ENCODE data around the gene ZSCAN18.

ZSCAN18 gene

GRCh38 chr19:58107778-58108545 lies 9.9 kb upstream of the ZSCAN18 start:
- Histone ChIP-seq H3K4me3 (ENCODE audit: low read length) (no peak overlapping the region), H3K27ac (ENCODE audit: low read length) (no peak overlapping the region), H3K9me3 (ENCODE audit: control insufficient read depth, low read depth, low read length) (peaks cover 37% of the 10 kb centered on the region), H3K4me1 (ENCODE audit: control insufficient read depth, low read depth, low read length) (no peaks in the 10 kb centered on the region), H3K27me3 (ENCODE audit: control insufficient read depth, insufficient read depth, low read length) (no peaks in the 10 kb centered on the region), H3K36me3 (ENCODE audit: control insufficient read depth, low read depth, low read length) (no peaks in the 10 kb centered on the region), H3K9ac (ENCODE audit: low read length) (no peak overlapping the region)

GRCh38 chr19:58098682-58098998 lies 609 bp upstream of the ZSCAN18 start:
- Histone ChIP-seq H3K9ac (ENCODE audit: low read length) (peak overlapping the region; percentile 99), H3K4me3 (ENCODE audit: low read length) (peak overlapping the region; percentile 90), H3K27me3 (ENCODE audit: control insufficient read depth, insufficient read depth, low read length) (no peaks in the 10 kb centered on the region), H3K36me3 (ENCODE audit: control insufficient read depth, low read depth, low read length) (no peaks in the 10 kb centered on the region), H3K9me3 (ENCODE audit: control insufficient read depth, low read depth, low read length) (peaks cover 5% of the 10 kb centered on the region), H3K27ac (ENCODE audit: low read length) (peak overlapping the region; percentile 100), H3K4me1 (ENCODE audit: control insufficient read depth, low read depth, low read length) (peaks cover 11% of the 10 kb centered on the region)

GRCh38 chr19:58097349-58097748 lies 682 bp downstream of the ZSCAN18 start:
- Histone ChIP-seq H3K4me1 (ENCODE audit: control insufficient read depth, low read depth, low read length) (peaks cover 11% of the 10 kb centered on the region), H3K27me3 (ENCODE audit: control insufficient read depth, insufficient read depth, low read length) (no peaks in the 10 kb centered on the region), H3K27ac (ENCODE audit: low read length) (no peak overlapping the region), H3K9ac (ENCODE audit: low read length) (peak overlapping the region; percentile 99), H3K36me3 (ENCODE audit: control insufficient read depth, low read depth, low read length) (no peaks in the 10 kb centered on the region), H3K9me3 (ENCODE audit: control insufficient read depth, low read depth, low read length) (peaks cover 5% of the 10 kb centered on the region), H3K4me3 (ENCODE audit: low read length) (peak overlapping the region; percentile 90)

- Histone ChIP-seq H3K9ac (ENCODE audit: low read length) (peak overlapping the region; percentile 99), H3K9me3 (ENCODE audit: control insufficient read depth, low read depth, low read length) (peaks cover 5% of the 10 kb centered on the region), H3K4me3 (ENCODE audit: low read length) (peak overlapping the region; percentile 90), H3K27me3 (ENCODE audit: control insufficient read depth, insufficient read depth, low read length) (no peaks in the 10 kb centered on the region), H3K4me1 (ENCODE audit: control insufficient read depth, low read depth, low read length) (peaks cover 11% of the 10 kb centered on the region), H3K27ac (ENCODE audit: low read length) (no peak overlapping the region), H3K36me3 (ENCODE audit: control insufficient read depth, low read depth, low read length) (no peaks in the 10 kb centered on the region)
Observed at GRCh38 chr19:58096884-58097283, 1.1 kb downstream of the ZSCAN18 start.

- Histone ChIP-seq H3K9ac (ENCODE audit: low read length) (no peak overlapping the region), H3K27ac (ENCODE audit: low read length) (no peak overlapping the region), H3K9me3 (ENCODE audit: control insufficient read depth, low read depth, low read length) (peaks cover 5% of the 10 kb centered on the region)
Observed at GRCh38 chr19:58095328-58095727, 2.7 kb downstream of the ZSCAN18 start.

GRCh38 chr19:58093071-58093470 lies 5.0 kb downstream of the ZSCAN18 start:
- Histone ChIP-seq H3K36me3 (ENCODE audit: control insufficient read depth, low read depth, low read length) (peaks cover 3% of the 10 kb centered on the region), H3K4me1 (ENCODE audit: control insufficient read depth, low read depth, low read length) (peaks cover 9% of the 10 kb centered on the region), H3K27me3 (ENCODE audit: control insufficient read depth, insufficient read depth, low read length) (no peaks in the 10 kb centered on the region), H3K4me3 (ENCODE audit: low read length) (no peak overlapping the region), H3K9ac (ENCODE audit: low read length) (no peak overlapping the region), H3K27ac (ENCODE audit: low read length) (no peak overlapping the region), H3K9me3 (ENCODE audit: control insufficient read depth, low read depth, low read length) (no peaks in the 10 kb centered on the region)

More at GRCh38 chr19:58095328-58095727, 2.7 kb downstream of the ZSCAN18 start:
- H3K4me1 ChIP-seq (ENCODE audit: control insufficient read depth, low read depth, low read length): peaks cover 14% of the 10 kb centered on the region
- no peak overlapping the region for H3K4me3 ChIP-seq (ENCODE audit: low read length)
- H3K36me3 ChIP-seq (ENCODE audit: control insufficient read depth, low read depth, low read length): no peaks in the 10 kb centered on the region
- H3K27me3 ChIP-seq (ENCODE audit: control insufficient read depth, insufficient read depth, low read length): no peaks in the 10 kb centered on the region

- H3K4me1 ChIP-seq (ENCODE audit: control insufficient read depth, low read depth, low read length): peaks cover 4% of the 10 kb centered on the region
- no peak overlapping the region for H3K4me3 ChIP-seq (ENCODE audit: low read length)
- H3K27ac ChIP-seq (ENCODE audit: low read length): no peak overlapping the region
- H3K36me3 ChIP-seq (ENCODE audit: control insufficient read depth, low read depth, low read length): peaks cover 11% of the 10 kb centered on the region
- H3K9ac ChIP-seq (ENCODE audit: low read length): no peak overlapping the region
- no peaks in the 10 kb centered on the region for H3K9me3 ChIP-seq (ENCODE audit: control insufficient read depth, low read depth, low read length)
- no peaks in the 10 kb centered on the region for H3K27me3 ChIP-seq (ENCODE audit: control insufficient read depth, insufficient read depth, low read length)
Observed at GRCh38 chr19:58091251-58091995, 6.6 kb downstream of the ZSCAN18 start.

GRCh38 chr19:58089846-58090245 lies 8.2 kb downstream of the ZSCAN18 start:
- H3K36me3 ChIP-seq (ENCODE audit: control insufficient read depth, low read depth, low read length): peaks cover 19% of the 10 kb centered on the region
- no peak overlapping the region for H3K4me3 ChIP-seq (ENCODE audit: low read length)
- no peaks in the 10 kb centered on the region for H3K9me3 ChIP-seq (ENCODE audit: control insufficient read depth, low read depth, low read length)
- H3K27me3 ChIP-seq (ENCODE audit: control insufficient read depth, insufficient read depth, low read length): no peaks in the 10 kb centered on the region
- peaks cover 4% of the 10 kb centered on the region for H3K4me1 ChIP-seq (ENCODE audit: control insufficient read depth, low read depth, low read length)
- H3K9ac ChIP-seq (ENCODE audit: low read length): no peak overlapping the region
- H3K27ac ChIP-seq (ENCODE audit: low read length): no peak overlapping the region

- H3K27me3 ChIP-seq (ENCODE audit: control insufficient read depth, insufficient read depth, low read length): no peaks in the 10 kb centered on the region
Observed at GRCh38 chr19:58088521-58089052, 9.4 kb downstream of the ZSCAN18 start.

GRCh38 chr19:58086825-58087710 lies 11.0 kb downstream of the ZSCAN18 start:
- Histone ChIP-seq H3K4me1 (ENCODE audit: control insufficient read depth, low read depth, low read length) (peaks cover 4% of the 10 kb centered on the region), H3K36me3 (ENCODE audit: control insufficient read depth, low read depth, low read length) (peaks cover 19% of the 10 kb centered on the region), H3K9ac (ENCODE audit: low read length) (no peak overlapping the region), H3K27me3 (ENCODE audit: control insufficient read depth, insufficient read depth, low read length) (no peaks in the 10 kb centered on the region), H3K27ac (ENCODE audit: low read length) (no peak overlapping the region), H3K4me3 (ENCODE audit: low read length) (no peak overlapping the region), H3K9me3 (ENCODE audit: control insufficient read depth, low read depth, low read length) (no peaks in the 10 kb centered on the region)

More at GRCh38 chr19:58088521-58089052, 9.4 kb downstream of the ZSCAN18 start:
- Histone ChIP-seq H3K4me3 (ENCODE audit: low read length) (no peak overlapping the region), H3K9ac (ENCODE audit: low read length) (no peak overlapping the region), H3K9me3 (ENCODE audit: control insufficient read depth, low read depth, low read length) (no peaks in the 10 kb centered on the region), H3K27ac (ENCODE audit: low read length) (no peak overlapping the region), H3K36me3 (ENCODE audit: control insufficient read depth, low read depth, low read length) (peaks cover 19% of the 10 kb centered on the region), H3K4me1 (ENCODE audit: control insufficient read depth, low read depth, low read length) (peaks cover 4% of the 10 kb centered on the region)

- Histone ChIP-seq H3K9me3 (ENCODE audit: control insufficient read depth, low read depth, low read length) (no peaks in the 10 kb centered on the region), H3K4me3 (ENCODE audit: low read length) (no peak overlapping the region)
Observed at GRCh38 chr19:58085348-58085875, 12.6 kb downstream of the ZSCAN18 start.

More at GRCh38 chr19:58085348-58085875, 12.6 kb downstream of the ZSCAN18 start:
- H3K4me1 ChIP-seq (ENCODE audit: control insufficient read depth, low read depth, low read length): no peaks in the 10 kb centered on the region
- H3K27me3 ChIP-seq (ENCODE audit: control insufficient read depth, insufficient read depth, low read length): no peaks in the 10 kb centered on the region
- H3K36me3 ChIP-seq (ENCODE audit: control insufficient read depth, low read depth, low read length): peaks cover 19% of the 10 kb centered on the region
- no peak overlapping the region for H3K27ac ChIP-seq (ENCODE audit: low read length)
- H3K9ac ChIP-seq (ENCODE audit: low read length): no peak overlapping the region

Data from iPS-18a (cell line).